ENCODE measurements around the gene ARAP2. TPM values are rescaled to one million over a fixed set of nuclear protein-coding genes. Genes with fewer than 3 reads are reported as not detected.

Gene ARAP2
- total and polyA plus RNA-seq, 2 experiments from 2014 or later = 0.92 to 4.8 TPM

GRCh38 chr4:36264207-36264826 is 20.0 kb upstream of the ARAP2 start (continued):
- no peak for TF ChIP-seq ZNF462 (CRISPR knock-in tag; IDR thresholded peaks at IDR 0.05)
- TF ChIP-seq ETS1 (IDR thresholded peaks at IDR 0.05) = no peak
- TF ChIP-seq ZNF114 (CRISPR knock-in tag; IDR thresholded peaks at IDR 0.05) = no peak
- no peak for TF ChIP-seq CTCF (conservative IDR thresholded peaks at IDR 0.05; ENCODE audit: low read depth in 2 of 2)
- TF ChIP-seq EZH2phosphoT487 (IDR thresholded peaks at IDR 0.05; ENCODE audit: unreplicated experiment) = no peak
- no peak for TF ChIP-seq REST (IDR thresholded peaks at IDR 0.05; ENCODE audit: unreplicated experiment)
- no peak for TF ChIP-seq ZNF331 (CRISPR knock-in tag; IDR thresholded peaks at IDR 0.05; ENCODE audit: low read depth)
- TF ChIP-seq EZH2 (IDR thresholded peaks at IDR 0.05; ENCODE audit: low read depth, unreplicated experiment) = no peak

Measured in GM23338 (cell line).